H7 (cell line): Measurements from ENCODE around the gene CCL20. TPM values are rescaled to one million over a fixed set of nuclear protein-coding genes. Genes with fewer than 3 reads are reported as not detected.

Source experiments
- DNase-seq: peaks from one replicate; pipeline ENCODE4 v3.0.0; 2012
- H3K27me3 ChIP-seq: 2 replicates; pipeline ENCODE4 v1.6.0; 2011; ENCODE audit warnings: mild to moderate bottlenecking, low read length; ENCODE audit not compliant: control insufficient read depth, insufficient read depth
- H3K36me3 ChIP-seq: replicated peaks from 2 replicates; pipeline ENCODE4 v1.5.1; 2011; ENCODE audit warnings: low read length; ENCODE audit not compliant: control insufficient read depth, insufficient read depth
- H3K4me3 ChIP-seq: 2 replicates; pipeline ENCODE4 v1.5.1; 2011; ENCODE audit warnings: low read depth, mild to moderate bottlenecking, control low read depth, low read length, moderate library complexity; ENCODE audit not compliant: insufficient read depth
- total RNA-seq: library from RNA; depleted of rRNA; stranded (reverse); fragments of >200 nt; shearing (Covaris generic); gene quantifications from 2 replicates; pipeline ENCODE4 v1.2.3, GENCODE V29; 2014; rRNA removed

CCL20 gene
- total RNA-seq, 1 experiment from 2014 or later = not detected

- DNase-seq = no peak
- Histone ChIP-seq H3K4me3 (no peak overlapping the region), H3K36me3 (no peaks in the 10 kb centered on the region), H3K27me3 (no peaks in the 10 kb centered on the region)
Observed at GRCh38 chr2:227865291-227865690, 51.6 kb downstream of the CCL20 start.

Other genes with a start within 250 kb of the CCL20 start
- not detected in 2 replicates for gene SCYGR2, start 214.9 kb upstream of the CCL20 start, total RNA-seq
- gene SCYGR3, start 199.0 kb upstream of the CCL20 start, total RNA-seq = not detected in 2 replicates
- gene SCYGR4, start 196.3 kb upstream of the CCL20 start, total RNA-seq = not detected in 2 replicates
- gene SCYGR5, start 147.0 kb upstream of the CCL20 start, total RNA-seq = not detected in 2 replicates
- 1.1 and 1.7 TPM in 2 replicates for gene SLC19A3, start 95.8 kb upstream of the CCL20 start, total RNA-seq
- gene SCYGR6, start 89.1 kb upstream of the CCL20 start, total RNA-seq = not detected in 2 replicates
- not detected in 2 replicates for gene SCYGR7, start 85.5 kb upstream of the CCL20 start, total RNA-seq
- not detected in 2 replicates for gene SCYGR8, start 67.9 kb upstream of the CCL20 start, total RNA-seq
- 0.10 TPM in 1 of 2 replicates, not detected in the other for gene DAW1, start 57.8 kb downstream of the CCL20 start, total RNA-seq